NCI-H524 (cell line): ENCODE results near the gene SUCLG2.

ENCODE experiments used
- DNase-seq, 2 experiments: peaks; one replicate each; lab custom pipeline; 2025; lab: John Stamatoyannopoulos, UW

SUCLG2 gene

GRCh38 chr3:67509471-67510075, 144.8 kb downstream of the SUCLG2 start:
- no peak for DNase-seq

GRCh38 chr3:67507584-67507983, 146.8 kb downstream of the SUCLG2 start:
- no peak for DNase-seq

GRCh38 chr3:67500709-67501108, 153.7 kb downstream of the SUCLG2 start:
- no peak for DNase-seq

- DNase-seq: no peak
Measured at GRCh38 chr3:67497746-67498145, 156.7 kb downstream of the SUCLG2 start.

- DNase-seq: no peak
Measured at GRCh38 chr3:67495751-67496150, 158.7 kb downstream of the SUCLG2 start.

GRCh38 chr3:67493808-67494207, 160.6 kb downstream of the SUCLG2 start:
- no peak for DNase-seq

GRCh38 chr3:67490658-67491057, 163.8 kb downstream of the SUCLG2 start:
- no peak for DNase-seq

GRCh38 chr3:67489816-67490215, 164.6 kb downstream of the SUCLG2 start:
- DNase-seq: no peak

GRCh38 chr3:67487564-67488114, 166.8 kb downstream of the SUCLG2 start:
- no peak for DNase-seq

GRCh38 chr3:67486883-67487282, 167.5 kb downstream of the SUCLG2 start:
- DNase-seq: no peak

GRCh38 chr3:67484085-67484484, 170.3 kb downstream of the SUCLG2 start:
- DNase-seq: no peak

GRCh38 chr3:67481126-67481525, 173.3 kb downstream of the SUCLG2 start:
- DNase-seq: no peak

GRCh38 chr3:67478423-67478822, 176.0 kb downstream of the SUCLG2 start:
- DNase-seq: no peak

GRCh38 chr3:67474311-67474710, 180.1 kb downstream of the SUCLG2 start:
- no peak for DNase-seq

- no peak for DNase-seq
Measured at GRCh38 chr3:67472674-67473201, 181.7 kb downstream of the SUCLG2 start.

- DNase-seq: no peak
Measured at GRCh38 chr3:67470207-67470606, 184.2 kb downstream of the SUCLG2 start.

GRCh38 chr3:67468511-67468910, 185.9 kb downstream of the SUCLG2 start:
- no peak for DNase-seq

GRCh38 chr3:67463656-67464055, 190.8 kb downstream of the SUCLG2 start:
- DNase-seq: peak; percentile 16 to 66

GRCh38 chr3:67462187-67462586, 192.2 kb downstream of the SUCLG2 start:
- no peak for DNase-seq

- DNase-seq: peak; percentile 73 to 92
Measured at GRCh38 chr3:67461667-67462142, 192.7 kb downstream of the SUCLG2 start.

- no peak for DNase-seq
Measured at GRCh38 chr3:67460841-67461510, 193.4 kb downstream of the SUCLG2 start.

GRCh38 chr3:67459796-67460195, 194.6 kb downstream of the SUCLG2 start:
- DNase-seq: no peak

GRCh38 chr3:67458896-67459530, 195.4 kb downstream of the SUCLG2 start:
- DNase-seq: peak in 1 of 2 experiments; percentile 61
